GM12878 (cell line): Measurements from ENCODE around the gene GPC5. TPM values are rescaled to one million over a fixed set of nuclear protein-coding genes. Genes with fewer than 3 reads are reported as not detected.

ENCODE experiments used
- ATAC-seq: fragments of 200-7000 bp; cut with Tn5 transposase; 3 replicates; pipeline ENCODE4 v1.9.1; 2020; ENCODE audit warnings: mild to moderate bottlenecking, moderate library complexity
- BruUV-seq: library from RNA; stranded (reverse); fragments of 400-500 nt; replicated peaks from 2 replicates; lab custom pipeline; 2021; lab: Mats Ljungman, UMichigan
- CTCF ChIA-PET: fragments of 300-600 bp; sonication (Branson Sonifier 250); formaldehyde crosslinking; extraction: SDS; loops from one replicate; lab custom pipeline; 2021; ENCODE audit warnings: inconsistent platforms; lab: Yijun Ruan, JAX
- POLR2A ChIA-PET: fragments of 350-600 bp; formaldehyde crosslinking; extraction: SDS; loops from one replicate; lab custom pipeline; 2021; ENCODE audit warnings: inconsistent platforms; lab: Charles Lee
- RAD21 ChIA-PET: fragments of 300-600 bp; sonication (Branson Sonifier 250); formaldehyde crosslinking; loops from one replicate; lab custom pipeline; 2023; ENCODE audit warnings: antibody characterized with exemption; ENCODE audit not compliant: unreplicated experiment; lab: Charles Lee
- SMC1A ChIA-PET: fragments of 300-600 bp; sonication (Branson Sonifier 250); formaldehyde crosslinking; loops from one replicate; lab custom pipeline; 2023; ENCODE audit not compliant: unreplicated experiment, uncharacterized antibody; lab: Charles Lee
- DNase-seq: peaks from one replicate; pipeline ENCODE4 v3.0.0-alpha.2; 2011; ENCODE audit warnings: low read depth, low spot score
- FAIRE-seq: peaks from 3 replicates; lab custom pipeline; 2011; peaks lifted over from hg19 to GRCh38; lab: Jason Lieb, UNC
- H2AFZ ChIP-seq: 2 replicates; pipeline ENCODE4 v1.6.0; 2011; ENCODE audit warnings: low read depth, low read length, control low read depth; ENCODE audit not compliant: control insufficient read depth
- H3K27ac ChIP-seq: 2 replicates; pipeline ENCODE4 v1.5.1; 2011; ENCODE audit warnings: control low read depth; ENCODE audit not compliant: control insufficient read depth, insufficient read depth
- H3K27me3 ChIP-seq, 2 experiments: replicated peaks in 1 of 2; 2 replicates each; pipeline versions ENCODE4 v1.6.0 to v1.6.1; 2011; ENCODE audit warnings: low read length in 1 of 2; ENCODE audit not compliant: control insufficient read depth in 2 of 2, insufficient read depth in 2 of 2
- H3K36me3 ChIP-seq, 2 experiments: 2 replicates each; pipeline ENCODE4 v1.5.1; 2011; ENCODE audit warnings: low read length in 1 of 2; ENCODE audit not compliant: control insufficient read depth in 2 of 2, insufficient read depth in 2 of 2
- H3K4me1 ChIP-seq: 2 replicates; pipeline ENCODE4 v1.6.1; 2011; ENCODE audit warnings: mild to moderate bottlenecking, low read length, moderate library complexity, mixed read lengths; ENCODE audit not compliant: control insufficient read depth, insufficient read depth
- H3K4me2 ChIP-seq: 2 replicates; pipeline ENCODE4 v1.6.0; 2011; ENCODE audit warnings: control low read depth; ENCODE audit not compliant: control insufficient read depth, insufficient read depth
- H3K4me3 ChIP-seq: fragments of 200-600 bp; sonication (generic); 2 replicates; pipeline ENCODE4 v1.5.1; 2016
- H3K79me2 ChIP-seq: 2 replicates; pipeline ENCODE4 v1.6.0; 2011; ENCODE audit warnings: low read length; ENCODE audit not compliant: control insufficient read depth, insufficient read depth
- H3K9ac ChIP-seq: 2 replicates; pipeline ENCODE4 v1.8.0; 2011; ENCODE audit warnings: low read length, control low read depth, mixed read lengths; ENCODE audit not compliant: control insufficient read depth, insufficient read depth
- H3K9me3 ChIP-seq: replicated peaks from 3 replicates; pipeline ENCODE4 v1.5.1; 2011; ENCODE audit warnings: mild to moderate bottlenecking, low read length; ENCODE audit not compliant: control insufficient read depth, insufficient read depth
- H4K20me1 ChIP-seq: 2 replicates; pipeline ENCODE4 v1.6.0; 2011; ENCODE audit not compliant: control insufficient read depth, insufficient read depth
- CBX3 ChIP-seq: fragments of 200-600 bp; sonication (generic); IDR thresholded peaks from 2 replicates; pipeline ENCODE4 v1.6.1; 2016; ENCODE audit warnings: low read depth, borderline replicate concordance
- FOXM1 ChIP-seq: IDR thresholded peaks from 2 replicates; pipeline ENCODE4 v1.6.1; 2012; ENCODE audit warnings: low read depth, mild to moderate bottlenecking, inconsistent platforms, low read length, moderate library complexity
- KLF5 ChIP-seq: fragments of 450-650 bp; IDR thresholded peaks from 2 replicates; pipeline ENCODE4 v1.6.1; 2014; ENCODE audit warnings: mild to moderate bottlenecking; ENCODE audit not compliant: partially characterized antibody
- LARP7 ChIP-seq: fragments of 450-650 bp; IDR thresholded peaks from 2 replicates; pipeline ENCODE4 v1.6.1; 2017; ENCODE audit warnings: mild to moderate bottlenecking
- PML ChIP-seq: IDR thresholded peaks from 2 replicates; pipeline ENCODE4 v1.6.1; 2012; ENCODE audit warnings: low read length, inconsistent platforms
- POLR2A ChIP-seq: IDR thresholded peaks from 2 replicates; pipeline ENCODE4 v1.6.1; 2011; ENCODE audit warnings: low read depth, mild to moderate bottlenecking, low read length
- POLR2AphosphoS5 ChIP-seq: IDR thresholded peaks from 2 replicates; pipeline ENCODE4 v1.6.1; 2011; ENCODE audit warnings: mild to moderate bottlenecking, low read length, inconsistent platforms
- RAD21 ChIP-seq: IDR thresholded peaks from 2 replicates; pipeline ENCODE4 v1.6.1; 2011; ENCODE audit warnings: mild to moderate bottlenecking, low read depth, low read length, moderate library complexity; ENCODE audit not compliant: insufficient read depth
- RAD51 ChIP-seq: fragments of 450-650 bp; IDR thresholded peaks from 2 replicates; pipeline ENCODE4 v1.6.1; 2016; ENCODE audit warnings: moderate library complexity, mild to moderate bottlenecking, inconsistent platforms
- SMARCA5 ChIP-seq: fragments of 450-650 bp; IDR thresholded peaks from 2 replicates; pipeline ENCODE4 v1.6.1; 2017; ENCODE audit warnings: mild to moderate bottlenecking
- SREBF2 ChIP-seq: IDR thresholded peaks from 2 replicates; pipeline ENCODE4 v1.6.1; 2012; ENCODE audit warnings: mild to moderate bottlenecking, low read length
- SRF ChIP-seq, 2 experiments: IDR thresholded peaks; 2 replicates each; pipeline ENCODE4 v1.6.1; 2011; ENCODE audit warnings: low read depth in 2 of 2, low read length in 2 of 2, mild to moderate bottlenecking in 1 of 2, moderate library complexity in 1 of 2
- TCF3 ChIP-seq: IDR thresholded peaks from 2 replicates; pipeline ENCODE4 v1.6.1; 2012; ENCODE audit warnings: low read depth, mild to moderate bottlenecking, low read length, borderline replicate concordance; ENCODE audit not compliant: insufficient read depth
- WRNIP1 ChIP-seq: IDR thresholded peaks from 2 replicates; pipeline ENCODE4 v1.6.1; 2011; ENCODE audit warnings: low read depth, low read length, improper control_type of control experiment, borderline replicate concordance
- ZBED1 ChIP-seq: IDR thresholded peaks from 2 replicates; pipeline ENCODE4 v1.6.1; 2016; ENCODE audit warnings: borderline replicate concordance
- WGBS: methylation state at CpG from one replicate; pipeline ENCODE4 v1.1.6; 2016; ENCODE audit warnings: low lambda C conversion rate; ENCODE audit not compliant: insufficient replicate concordance, insufficient coverage; ENCODE audit errors: missing lambda C conversion rate; 5-methylcytosine and 5-hydroxymethylcytosine counted together
- in situ Hi-C: fragments of 300-500 bp; cut with MboI; formaldehyde crosslinking; loops from 9 replicates; pipeline ENCODE4 v1.14.3; 2018; ENCODE audit warnings: mixed read lengths
- intact Hi-C: fragments of 100-400 bp; cut with micrococcal nuclease; formaldehyde crosslinking; loops from one replicate; pipeline ENCODE4 v1.14.2; 2022; ENCODE audit not compliant: unreplicated experiment
- polyA plus RNA-seq, 11 experiments: library from polyadenylated mRNA; depleted of rRNA in 4 of 11; unstranded in 6 of 11; stranded (reverse) in 5 of 11; fragments of >200 nt; fragmentation: Nextera tagmentation in 4 of 11; fragmentation: Illumina TruSeq in 1 of 11; extraction: Ambion mirVana in 4 of 11; extraction: Trizol in 1 of 11; gene quantifications; 1 replicate in 1 of 11; 2 replicates in 10 of 11; pipeline versions ENCODE4 v1.2.1 to v1.2.3, GENCODE V29; 2011 to 2016; ENCODE audit warnings: inconsistent platforms in 2 of 11, missing spikeins in 2 of 11, low read depth in 1 of 11
- total RNA-seq, 4 experiments: library from RNA; depleted of rRNA in 3 of 4; stranded (reverse); fragments of >200 nt in 3 of 4; fragmentation: Illumina TruSeq in 1 of 4; extraction: Trizol in 1 of 4; gene quantifications; 2 replicates each; pipeline versions ENCODE4 v1.2.1 to v1.2.3, GENCODE V29; 2013 to 2021
- TF ChIP-seq, protein P1 (sequence below): fragments of 450-650 bp; IDR thresholded peaks from 2 replicates; pipeline ENCODE4 v1.6.1; 2017; ENCODE audit warnings: mild to moderate bottlenecking
- TF ChIP-seq, protein P2 (sequence below): fragments of 450-650 bp; IDR thresholded peaks from 2 replicates; pipeline ENCODE4 v1.6.1; 2017; ENCODE audit warnings: mild to moderate bottlenecking, moderate library complexity
- TF ChIP-seq, protein P3 (sequence below): IDR thresholded peaks from 2 replicates; pipeline ENCODE4 v1.6.1; 2011; ENCODE audit warnings: low read depth, mild to moderate bottlenecking, low read length, moderate library complexity, borderline replicate concordance; ENCODE audit errors: extremely low read depth
- TF ChIP-seq, protein P4 (sequence below): fragments of 450-650 bp; IDR thresholded peaks from 2 replicates; pipeline ENCODE4 v1.6.1; 2016; ENCODE audit warnings: mild to moderate bottlenecking

GPC5 gene
- total and polyA plus RNA-seq, 10 of the 15 experiments (the other 5 are each of a cell fraction or from before 2014, with no cell fraction given): 0.05 to 0.87 (median 0.44) TPM; not detected in 1

DNA sequence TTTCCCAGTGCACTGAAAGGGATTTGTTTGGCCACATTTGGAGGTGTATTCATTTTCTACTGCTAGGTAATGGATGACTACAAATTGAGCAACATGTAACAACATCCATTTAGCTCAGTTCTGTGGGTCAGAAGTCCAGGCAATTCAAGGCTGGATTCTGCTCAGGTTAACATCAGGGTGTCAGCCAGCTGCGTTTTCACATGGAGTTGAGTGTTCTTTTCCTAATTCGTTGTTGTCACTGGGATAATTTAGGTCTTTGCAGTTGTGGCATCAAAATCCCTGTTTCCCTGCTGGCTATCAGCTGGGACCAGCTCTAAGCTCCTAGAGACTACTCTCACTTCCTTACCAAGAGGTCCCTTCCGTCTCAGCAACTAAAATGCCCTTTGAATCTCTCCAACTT, 25.5 kb upstream of the GPC5 start:
- no peak overlapping the region for H3K27ac ChIP-seq
- H3K9me3 ChIP-seq: no peaks in the 10 kb centered on the region
- H3K4me1 ChIP-seq: no peaks in the 10 kb centered on the region
- SMC1A ChIA-PET: interaction anchor here (0.8 to 4.4 kb wide), 6 partner anchors 14 to 161 kb away, joined by 3 to 50 read pairs (median 3); no protein-coding TSS in a partner anchor
- no peak overlapping the region for H3K9ac ChIP-seq
- WGBS: 29% methylated on average over 3 of the region's 3 CpGs
- no peaks in the 10 kb centered on the region for H3K27me3 ChIP-seq
- no peak for ATAC-seq
- H3K4me2 ChIP-seq: no peak overlapping the region
- BruUV-seq: no TSS peak
- no peak overlapping the region for H3K4me3 ChIP-seq
- H3K36me3 ChIP-seq: no peaks in the 10 kb centered on the region
- no peaks in the 10 kb centered on the region for H3K79me2 ChIP-seq
- RAD21 ChIA-PET: interaction anchor here (1.1 to 2.5 kb wide), 3 partner anchors 11 to 60 kb away, joined by 3 to 17 read pairs (median 3); no protein-coding TSS in a partner anchor
- in situ Hi-C loops: no loop called here
- no peaks in the 10 kb centered on the region for H4K20me1 ChIP-seq
- intact Hi-C loops: loop anchor here (5.0 to 10.0 kb wide), 2 partner anchors 34 to 272 kb away; no protein-coding TSS in a partner anchor
- POLR2A ChIA-PET: no interaction called here
- no peak overlapping the region for H2AFZ ChIP-seq
- FAIRE-seq: no peak
- CTCF ChIA-PET: interaction anchor here (0.9 to 7.1 kb wide), 7 partner anchors 9 to 316 kb away, joined by 3 to 63 read pairs (median 8); no protein-coding TSS in a partner anchor
- DNase-seq: no peak
- TF ChIP-seq, protein P1, sequence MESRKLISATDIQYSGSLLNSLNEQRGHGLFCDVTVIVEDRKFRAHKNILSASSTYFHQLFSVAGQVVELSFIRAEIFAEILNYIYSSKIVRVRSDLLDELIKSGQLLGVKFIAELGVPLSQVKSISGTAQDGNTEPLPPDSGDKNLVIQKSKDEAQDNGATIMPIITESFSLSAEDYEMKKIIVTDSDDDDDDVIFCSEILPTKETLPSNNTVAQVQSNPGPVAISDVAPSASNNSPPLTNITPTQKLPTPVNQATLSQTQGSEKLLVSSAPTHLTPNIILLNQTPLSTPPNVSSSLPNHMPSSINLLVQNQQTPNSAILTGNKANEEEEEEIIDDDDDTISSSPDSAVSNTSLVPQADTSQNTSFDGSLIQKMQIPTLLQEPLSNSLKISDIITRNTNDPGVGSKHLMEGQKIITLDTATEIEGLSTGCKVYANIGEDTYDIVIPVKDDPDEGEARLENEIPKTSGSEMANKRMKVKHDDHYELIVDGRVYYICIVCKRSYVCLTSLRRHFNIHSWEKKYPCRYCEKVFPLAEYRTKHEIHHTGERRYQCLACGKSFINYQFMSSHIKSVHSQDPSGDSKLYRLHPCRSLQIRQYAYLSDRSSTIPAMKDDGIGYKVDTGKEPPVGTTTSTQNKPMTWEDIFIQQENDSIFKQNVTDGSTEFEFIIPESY: no peak
- TF ChIP-seq, protein P2, sequence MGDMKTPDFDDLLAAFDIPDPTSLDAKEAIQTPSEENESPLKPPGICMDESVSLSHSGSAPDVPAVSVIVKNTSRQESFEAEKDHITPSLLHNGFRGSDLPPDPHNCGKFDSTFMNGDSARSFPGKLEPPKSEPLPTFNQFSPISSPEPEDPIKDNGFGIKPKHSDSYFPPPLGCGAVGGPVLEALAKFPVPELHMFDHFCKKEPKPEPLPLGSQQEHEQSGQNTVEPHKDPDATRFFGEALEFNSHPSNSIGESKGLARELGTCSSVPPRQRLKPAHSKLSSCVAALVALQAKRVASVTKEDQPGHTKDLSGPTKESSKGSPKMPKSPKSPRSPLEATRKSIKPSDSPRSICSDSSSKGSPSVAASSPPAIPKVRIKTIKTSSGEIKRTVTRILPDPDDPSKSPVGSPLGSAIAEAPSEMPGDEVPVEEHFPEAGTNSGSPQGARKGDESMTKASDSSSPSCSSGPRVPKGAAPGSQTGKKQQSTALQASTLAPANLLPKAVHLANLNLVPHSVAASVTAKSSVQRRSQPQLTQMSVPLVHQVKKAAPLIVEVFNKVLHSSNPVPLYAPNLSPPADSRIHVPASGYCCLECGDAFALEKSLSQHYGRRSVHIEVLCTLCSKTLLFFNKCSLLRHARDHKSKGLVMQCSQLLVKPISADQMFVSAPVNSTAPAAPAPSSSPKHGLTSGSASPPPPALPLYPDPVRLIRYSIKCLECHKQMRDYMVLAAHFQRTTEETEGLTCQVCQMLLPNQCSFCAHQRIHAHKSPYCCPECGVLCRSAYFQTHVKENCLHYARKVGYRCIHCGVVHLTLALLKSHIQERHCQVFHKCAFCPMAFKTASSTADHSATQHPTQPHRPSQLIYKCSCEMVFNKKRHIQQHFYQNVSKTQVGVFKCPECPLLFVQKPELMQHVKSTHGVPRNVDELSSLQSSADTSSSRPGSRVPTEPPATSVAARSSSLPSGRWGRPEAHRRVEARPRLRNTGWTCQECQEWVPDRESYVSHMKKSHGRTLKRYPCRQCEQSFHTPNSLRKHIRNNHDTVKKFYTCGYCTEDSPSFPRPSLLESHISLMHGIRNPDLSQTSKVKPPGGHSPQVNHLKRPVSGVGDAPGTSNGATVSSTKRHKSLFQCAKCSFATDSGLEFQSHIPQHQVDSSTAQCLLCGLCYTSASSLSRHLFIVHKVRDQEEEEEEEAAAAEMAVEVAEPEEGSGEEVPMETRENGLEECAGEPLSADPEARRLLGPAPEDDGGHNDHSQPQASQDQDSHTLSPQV: no peak
- TF ChIP-seq SMARCA5 (no peak), POLR2A (no peak), PML (no peak), RAD51 (no peak), LARP7 (no peak), POLR2AphosphoS5 (no peak), RAD21 (no peak), SREBF2 (no peak), ZBED1 (no peak), WRNIP1 (no peak), SRF (IDR thresholded peaks at IDR 0.05; ENCODE audit: low read depth in 2 of 2, low read length in 2 of 2) (no peak), CBX3 (no peak), FOXM1 (no peak), KLF5 (no peak), TCF3 (no peak)
- TF ChIP-seq, protein P3, sequence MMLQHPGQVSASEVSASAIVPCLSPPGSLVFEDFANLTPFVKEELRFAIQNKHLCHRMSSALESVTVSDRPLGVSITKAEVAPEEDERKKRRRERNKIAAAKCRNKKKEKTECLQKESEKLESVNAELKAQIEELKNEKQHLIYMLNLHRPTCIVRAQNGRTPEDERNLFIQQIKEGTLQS: no peak
- TF ChIP-seq, protein P4, sequence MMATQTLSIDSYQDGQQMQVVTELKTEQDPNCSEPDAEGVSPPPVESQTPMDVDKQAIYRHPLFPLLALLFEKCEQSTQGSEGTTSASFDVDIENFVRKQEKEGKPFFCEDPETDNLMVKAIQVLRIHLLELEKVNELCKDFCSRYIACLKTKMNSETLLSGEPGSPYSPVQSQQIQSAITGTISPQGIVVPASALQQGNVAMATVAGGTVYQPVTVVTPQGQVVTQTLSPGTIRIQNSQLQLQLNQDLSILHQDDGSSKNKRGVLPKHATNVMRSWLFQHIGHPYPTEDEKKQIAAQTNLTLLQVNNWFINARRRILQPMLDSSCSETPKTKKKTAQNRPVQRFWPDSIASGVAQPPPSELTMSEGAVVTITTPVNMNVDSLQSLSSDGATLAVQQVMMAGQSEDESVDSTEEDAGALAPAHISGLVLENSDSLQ: no peak
